ENCODE measurements around the gene KRT35.
"Not testable (repeated sequence)": the region's sequence is repeated elsewhere in the genome, so short reads cannot be mapped to it uniquely, and the experiment has no call there.

The KRT35 gene

DNA sequence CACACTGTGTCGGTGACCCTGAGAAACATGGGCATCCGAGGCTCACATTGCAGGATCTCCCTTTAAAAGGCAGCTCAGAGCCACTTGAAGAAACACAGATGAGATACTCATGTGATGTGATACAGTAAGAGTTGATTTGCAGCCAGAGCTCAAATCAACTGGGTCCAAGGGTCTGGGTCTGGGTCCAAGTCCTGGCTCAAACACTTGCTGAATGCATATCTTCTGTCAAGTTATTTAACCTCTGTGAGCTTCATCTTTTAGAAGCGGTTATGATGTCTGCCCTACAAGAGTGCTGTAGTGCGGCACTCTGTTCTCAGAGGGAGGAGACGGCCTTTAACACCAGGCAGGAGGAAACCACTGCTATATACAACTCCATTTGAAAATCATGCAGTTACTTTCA, 46.5 kb downstream of the KRT35 start:
- Histone ChIP-seq H3K27ac (ENCODE audit: low read depth, low read length) (no peak overlapping the region), H3K4me1 (ENCODE audit: control insufficient read depth, low read depth, low read length) (no peaks in the 10 kb centered on the region), H4K5ac (ENCODE audit: low read length) (no peak overlapping the region), H3K18ac (ENCODE audit: low read length) (no peak overlapping the region), H2BK15ac (replicated peaks; ENCODE audit: low read depth) (no peak overlapping the region), H3K4ac (ENCODE audit: low read depth, low read length) (no peak overlapping the region), H3K79me2 (ENCODE audit: control insufficient read depth, insufficient read depth, low read length) (no peaks in the 10 kb centered on the region), H3K9ac (ENCODE audit: low read length) (no peak overlapping the region), H3K79me1 (ENCODE audit: low read length) (no peaks in the 10 kb centered on the region), H2BK120ac (ENCODE audit: low read depth, low read length) (no peak overlapping the region), H3K27me3 (ENCODE audit: insufficient read depth, low read length, poor library complexity) (no peaks in the 10 kb centered on the region), H2BK5ac (ENCODE audit: low read length) (no peak overlapping the region), H4K8ac (ENCODE audit: low read depth, low read length) (no peak overlapping the region), H3K23ac (ENCODE audit: low read length) (no peak overlapping the region), H3K4me2 (ENCODE audit: low read length) (no peak overlapping the region), H2AK5ac (ENCODE audit: low read length) (no peak overlapping the region), H3K4me3 (ENCODE audit: low read length) (no peak overlapping the region), H3K56ac (ENCODE audit: low read length) (no peak overlapping the region), H3K36me3 (ENCODE audit: control insufficient read depth, insufficient read depth, low read length) (no peaks in the 10 kb centered on the region)
- whole genome bisulfite sequencing (ENCODE audit: extremely low coverage, insufficient coverage, low lambda C conversion rate): no CpG with 5 or more reads among the region's 5 CpGs
- no peak for DNase-seq

DNA sequence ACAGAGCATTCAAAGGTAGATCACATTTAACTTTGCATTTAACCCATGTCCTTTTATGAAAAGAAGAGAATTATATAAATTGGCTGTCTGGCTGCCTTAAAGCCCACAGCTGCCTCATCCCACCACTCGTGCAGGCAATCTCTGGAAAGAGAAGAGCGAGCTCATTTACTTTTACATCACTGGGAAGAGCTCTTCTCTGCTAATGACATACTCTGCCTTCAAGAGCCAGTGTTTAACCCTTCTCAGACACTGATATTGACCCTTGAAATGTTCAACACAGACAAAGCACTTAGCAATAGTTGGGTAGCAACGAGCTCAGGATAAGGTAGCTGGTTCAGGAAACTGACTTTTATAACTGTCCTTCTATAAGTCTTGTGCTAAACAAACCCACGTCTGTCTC, 46.9 kb downstream of the KRT35 start:
- Histone ChIP-seq H4K8ac (ENCODE audit: low read depth, low read length) (no peak overlapping the region), H3K4me3 (ENCODE audit: low read length) (no peak overlapping the region), H3K23ac (ENCODE audit: low read length) (no peak overlapping the region), H2BK5ac (ENCODE audit: low read length) (no peak overlapping the region), H3K27me3 (ENCODE audit: insufficient read depth, low read length, poor library complexity) (no peaks in the 10 kb centered on the region), H3K4me1 (ENCODE audit: control insufficient read depth, low read depth, low read length) (no peaks in the 10 kb centered on the region), H4K5ac (ENCODE audit: low read length) (no peak overlapping the region), H3K4ac (ENCODE audit: low read depth, low read length) (no peak overlapping the region), H3K79me2 (ENCODE audit: control insufficient read depth, insufficient read depth, low read length) (no peaks in the 10 kb centered on the region), H3K36me3 (ENCODE audit: control insufficient read depth, insufficient read depth, low read length) (no peaks in the 10 kb centered on the region), H2BK120ac (ENCODE audit: low read depth, low read length) (no peak overlapping the region), H3K27ac (ENCODE audit: low read depth, low read length) (no peak overlapping the region), H2BK15ac (replicated peaks; ENCODE audit: low read depth) (no peak overlapping the region), H3K9ac (ENCODE audit: low read length) (no peak overlapping the region), H2AK5ac (ENCODE audit: low read length) (no peak overlapping the region), H3K56ac (ENCODE audit: low read length) (no peak overlapping the region), H3K4me2 (ENCODE audit: low read length) (no peak overlapping the region), H3K18ac (ENCODE audit: low read length) (no peak overlapping the region), H3K79me1 (ENCODE audit: low read length) (no peaks in the 10 kb centered on the region)
- WGBS (ENCODE audit: extremely low coverage, insufficient coverage, low lambda C conversion rate): no CpG with 5 or more reads among the region's 4 CpGs
- no peak for DNase-seq

DNA sequence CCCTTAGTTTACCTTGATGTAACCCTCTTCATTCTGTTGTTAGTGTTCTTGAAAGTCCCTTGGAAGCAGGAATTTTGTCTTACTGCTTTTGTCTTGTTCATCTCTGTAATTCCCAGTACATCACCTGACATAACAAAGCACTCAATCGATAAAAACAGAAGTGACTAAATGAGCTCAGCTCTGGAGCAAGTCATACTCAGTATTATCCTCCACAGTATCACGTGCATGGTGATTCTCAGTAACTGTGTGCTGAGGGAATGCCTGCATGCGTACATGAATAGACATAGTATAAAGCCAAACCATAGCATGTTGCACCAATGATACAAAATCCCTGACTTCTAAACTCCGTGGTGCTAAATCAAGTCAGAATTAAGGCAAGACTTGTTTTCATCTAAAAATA, 47.4 kb downstream of the KRT35 start:
- no peak overlapping the region for H3K4me2 ChIP-seq (ENCODE audit: low read length)
- no peak overlapping the region for H2BK120ac ChIP-seq (ENCODE audit: low read depth, low read length)
- no peak overlapping the region for H4K8ac ChIP-seq (ENCODE audit: low read depth, low read length)
- H3K18ac ChIP-seq (ENCODE audit: low read length): no peak overlapping the region
- WGBS (ENCODE audit: extremely low coverage, insufficient coverage, low lambda C conversion rate): no CpG with 5 or more reads among the region's 4 CpGs
- no peaks in the 10 kb centered on the region for H3K27me3 ChIP-seq (ENCODE audit: insufficient read depth, low read length, poor library complexity)
- H2BK15ac ChIP-seq (replicated peaks; ENCODE audit: low read depth): no peak overlapping the region
- no peak overlapping the region for H3K4ac ChIP-seq (ENCODE audit: low read depth, low read length)
- no peaks in the 10 kb centered on the region for H3K79me2 ChIP-seq (ENCODE audit: control insufficient read depth, insufficient read depth, low read length)
- no peaks in the 10 kb centered on the region for H3K4me1 ChIP-seq (ENCODE audit: control insufficient read depth, low read depth, low read length)
- H4K5ac ChIP-seq (ENCODE audit: low read length): no peak overlapping the region
- H3K9ac ChIP-seq (ENCODE audit: low read length): no peak overlapping the region
- H3K27ac ChIP-seq (ENCODE audit: low read depth, low read length): no peak overlapping the region
- no peak for DNase-seq
- H2AK5ac ChIP-seq (ENCODE audit: low read length): no peak overlapping the region
- H3K23ac ChIP-seq (ENCODE audit: low read length): no peak overlapping the region
- H3K79me1 ChIP-seq (ENCODE audit: low read length): no peaks in the 10 kb centered on the region
- H3K56ac ChIP-seq (ENCODE audit: low read length): no peak overlapping the region
- H3K36me3 ChIP-seq (ENCODE audit: control insufficient read depth, insufficient read depth, low read length): no peaks in the 10 kb centered on the region
- no peak overlapping the region for H2BK5ac ChIP-seq (ENCODE audit: low read length)
- no peak overlapping the region for H3K4me3 ChIP-seq (ENCODE audit: low read length)

DNA sequence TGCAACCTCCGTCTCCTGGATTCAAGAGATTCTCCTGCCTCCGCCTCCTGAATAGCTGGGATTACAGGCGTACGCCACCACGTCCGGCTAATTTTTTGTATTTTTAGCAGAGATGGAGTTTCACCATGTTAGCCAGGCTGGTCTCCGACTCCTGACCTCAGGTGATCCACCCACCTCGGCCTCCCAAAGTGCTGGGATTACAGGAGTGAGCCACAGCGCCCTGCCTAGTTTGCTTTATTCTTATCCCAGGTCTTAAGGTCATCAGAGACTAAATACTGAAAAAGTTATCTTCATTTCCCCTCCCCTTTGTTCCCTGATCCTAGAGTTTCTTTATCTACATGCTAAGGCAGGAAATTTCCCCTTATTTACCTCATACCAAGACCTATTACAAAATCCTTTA, 50.6 kb downstream of the KRT35 start:
- not testable (repeated sequence) for H3K27me3 ChIP-seq (ENCODE audit: insufficient read depth, low read length, poor library complexity); H3K27ac ChIP-seq (ENCODE audit: low read depth, low read length); H3K36me3 ChIP-seq (ENCODE audit: control insufficient read depth, insufficient read depth, low read length); H3K79me2 ChIP-seq (ENCODE audit: control insufficient read depth, insufficient read depth, low read length); H3K18ac ChIP-seq (ENCODE audit: low read length); H3K9ac ChIP-seq (ENCODE audit: low read length); H3K4me3 ChIP-seq (ENCODE audit: low read length); H2BK5ac ChIP-seq (ENCODE audit: low read length); H3K79me1 ChIP-seq (ENCODE audit: low read length); H2BK15ac ChIP-seq (replicated peaks; ENCODE audit: low read depth); DNase-seq; H4K5ac ChIP-seq (ENCODE audit: low read length); H3K4me1 ChIP-seq (ENCODE audit: control insufficient read depth, low read depth, low read length); H3K56ac ChIP-seq (ENCODE audit: low read length); H3K4ac ChIP-seq (ENCODE audit: low read depth, low read length); H3K23ac ChIP-seq (ENCODE audit: low read length); H3K4me2 ChIP-seq (ENCODE audit: low read length); H2AK5ac ChIP-seq (ENCODE audit: low read length); H4K8ac ChIP-seq (ENCODE audit: low read depth, low read length); H2BK120ac ChIP-seq (ENCODE audit: low read depth, low read length)
- WGBS (ENCODE audit: extremely low coverage, insufficient coverage, low lambda C conversion rate): no CpG with 5 or more reads among the region's 9 CpGs

DNA sequence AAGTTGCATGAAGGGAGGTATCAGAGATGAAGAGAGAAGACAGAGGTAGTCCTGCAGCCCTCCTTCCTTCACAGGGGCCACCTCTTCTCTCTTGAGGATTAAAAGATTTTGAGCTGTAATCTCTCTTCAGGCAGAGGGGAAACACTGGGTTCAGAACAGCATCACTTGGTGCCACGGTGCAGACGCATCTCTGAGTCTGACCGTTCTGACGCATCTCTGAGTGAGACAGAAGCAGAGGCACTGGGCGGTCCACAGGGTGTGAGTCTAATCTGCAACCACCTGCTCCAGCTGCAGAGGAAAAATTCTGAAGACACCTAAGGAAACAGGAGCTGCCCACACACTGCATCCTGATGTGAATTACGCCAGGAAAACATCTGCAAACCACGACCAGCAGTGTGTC, 51.3 kb downstream of the KRT35 start:
- Histone ChIP-seq H2BK5ac (ENCODE audit: low read length) (no peak overlapping the region), H3K4me3 (ENCODE audit: low read length) (no peak overlapping the region), H3K4ac (ENCODE audit: low read depth, low read length) (no peak overlapping the region), H3K56ac (ENCODE audit: low read length) (no peak overlapping the region), H3K4me1 (ENCODE audit: control insufficient read depth, low read depth, low read length) (no peaks in the 10 kb centered on the region), H3K27me3 (ENCODE audit: insufficient read depth, low read length, poor library complexity) (no peaks in the 10 kb centered on the region), H3K79me2 (ENCODE audit: control insufficient read depth, insufficient read depth, low read length) (no peaks in the 10 kb centered on the region), H3K4me2 (ENCODE audit: low read length) (no peak overlapping the region), H3K18ac (ENCODE audit: low read length) (no peak overlapping the region), H2BK15ac (replicated peaks; ENCODE audit: low read depth) (no peak overlapping the region), H3K23ac (ENCODE audit: low read length) (no peak overlapping the region), H3K36me3 (ENCODE audit: control insufficient read depth, insufficient read depth, low read length) (no peaks in the 10 kb centered on the region), H2AK5ac (ENCODE audit: low read length) (no peak overlapping the region), H3K9ac (ENCODE audit: low read length) (no peak overlapping the region), H4K5ac (ENCODE audit: low read length) (no peak overlapping the region), H4K8ac (ENCODE audit: low read depth, low read length) (no peak overlapping the region), H3K27ac (ENCODE audit: low read depth, low read length) (no peak overlapping the region), H2BK120ac (ENCODE audit: low read depth, low read length) (no peak overlapping the region), H3K79me1 (ENCODE audit: low read length) (no peaks in the 10 kb centered on the region)
- DNase-seq: no peak
- no CpG with 5 or more reads among the region's 7 CpGs for WGBS (ENCODE audit: extremely low coverage, insufficient coverage, low lambda C conversion rate)

DNA sequence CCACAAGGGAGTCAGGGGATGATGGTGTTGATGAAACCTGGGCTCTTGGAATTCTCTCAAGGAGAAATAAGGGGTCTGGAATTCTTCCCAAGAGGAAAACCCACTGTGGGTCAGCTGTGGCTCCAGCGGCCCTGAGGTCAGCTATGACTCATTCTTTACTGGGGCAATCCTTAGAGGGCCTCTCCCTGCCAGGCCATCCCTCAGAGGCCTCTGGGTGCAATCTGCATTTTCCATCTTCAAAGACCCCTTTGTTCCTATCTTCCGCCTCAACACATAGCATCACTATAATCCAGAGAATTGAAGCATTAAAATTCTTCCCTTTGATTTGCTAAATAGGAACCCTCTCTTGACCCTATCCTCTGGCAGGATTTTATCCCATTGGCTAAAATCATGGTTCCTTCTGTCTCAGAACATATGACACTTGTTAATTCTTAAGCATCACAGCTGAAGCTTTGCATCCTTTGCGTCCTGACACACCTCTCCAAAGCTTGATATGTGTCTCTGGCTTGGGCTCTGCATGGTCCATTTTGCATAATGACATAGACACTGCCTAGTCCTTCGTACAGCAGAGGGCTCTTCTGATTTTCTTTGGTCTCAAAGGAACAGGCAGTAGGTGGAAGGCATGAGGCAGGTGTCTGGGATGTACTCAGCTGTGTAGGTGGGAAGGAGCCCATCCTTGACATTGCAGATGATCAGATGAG, 52.2 kb downstream of the KRT35 start:
- no peaks in the 10 kb centered on the region for H3K4me1 ChIP-seq (ENCODE audit: control insufficient read depth, low read depth, low read length)

More for the DNA sequence above, 52.2 kb downstream of the KRT35 start:
- no peak overlapping the region for H3K18ac ChIP-seq (ENCODE audit: low read length)
- H3K27me3 ChIP-seq (ENCODE audit: insufficient read depth, low read length, poor library complexity): no peaks in the 10 kb centered on the region
- H2AK5ac ChIP-seq (ENCODE audit: low read length): no peak overlapping the region
- no CpG with 5 or more reads among the region's 4 CpGs for WGBS (ENCODE audit: extremely low coverage, insufficient coverage, low lambda C conversion rate)
- H3K4me2 ChIP-seq (ENCODE audit: low read length): no peak overlapping the region
- H4K5ac ChIP-seq (ENCODE audit: low read length): no peak overlapping the region
- no peak overlapping the region for H3K23ac ChIP-seq (ENCODE audit: low read length)
- no peak overlapping the region for H2BK15ac ChIP-seq (replicated peaks; ENCODE audit: low read depth)
- no peak overlapping the region for H3K4ac ChIP-seq (ENCODE audit: low read depth, low read length)
- no peak overlapping the region for H2BK5ac ChIP-seq (ENCODE audit: low read length)
- no peak overlapping the region for H3K4me3 ChIP-seq (ENCODE audit: low read length)
- no peak overlapping the region for H3K56ac ChIP-seq (ENCODE audit: low read length)
- H3K36me3 ChIP-seq (ENCODE audit: control insufficient read depth, insufficient read depth, low read length): no peaks in the 10 kb centered on the region
- H3K79me2 ChIP-seq (ENCODE audit: control insufficient read depth, insufficient read depth, low read length): no peaks in the 10 kb centered on the region
- H2BK120ac ChIP-seq (ENCODE audit: low read depth, low read length): no peak overlapping the region
- H3K9ac ChIP-seq (ENCODE audit: low read length): no peak overlapping the region
- DNase-seq: no peak
- no peak overlapping the region for H3K27ac ChIP-seq (ENCODE audit: low read depth, low read length)
- H3K79me1 ChIP-seq (ENCODE audit: low read length): no peaks in the 10 kb centered on the region
- no peak overlapping the region for H4K8ac ChIP-seq (ENCODE audit: low read depth, low read length)
